GM18951 (cell line): Measurements from ENCODE around the gene SCN9A.

Experiments
- POLR2A ChIP-seq: IDR thresholded peaks from 4 replicates; pipeline ENCODE4 v1.6.1; 2011; ENCODE audit warnings: mild to moderate bottlenecking; ENCODE audit not compliant: insufficient read length, insufficient read depth; ENCODE audit errors: extremely low read depth
- in situ Hi-C: fragments of 300-500 bp; cut with MboI; formaldehyde crosslinking; loops from one replicate; pipeline ENCODE4 v1.12.0; 2022; ENCODE audit warnings: low sequenced_read_pairs, mixed read lengths, inconsistent platforms; ENCODE audit not compliant: unreplicated experiment

SCN9A gene

GRCh38 chr2:166388481-166389070 is 12.8 kb upstream of the SCN9A start:
- no peak for TF ChIP-seq POLR2A
- in situ Hi-C loops = no loop called here

DNA sequence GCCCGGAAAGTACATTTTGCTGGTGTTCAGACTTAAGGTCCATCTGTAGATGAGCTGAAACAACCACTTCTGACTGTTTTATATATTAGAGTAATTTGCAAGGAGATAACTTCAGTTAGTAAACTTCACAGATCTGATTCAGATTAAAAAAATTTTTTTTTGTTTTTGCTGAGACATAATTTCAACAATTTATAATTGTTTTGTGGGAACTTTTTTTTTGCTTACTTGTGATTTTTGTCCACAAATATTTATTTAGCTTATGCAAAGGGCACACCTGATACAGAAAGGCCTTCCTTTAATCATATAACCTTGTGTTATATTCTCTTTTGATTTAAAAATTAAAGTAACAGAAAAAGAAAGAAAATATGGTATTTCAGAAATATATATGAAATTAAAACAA is 9.6 kb upstream of the SCN9A start:
- in situ Hi-C loops = no loop called here
- TF ChIP-seq POLR2A = no peak

- TF ChIP-seq POLR2A = no peak
- in situ Hi-C loops = no loop called here
These were observed 9.0 kb upstream of the SCN9A start for GRCh38 chr2:166384774-166385173.

DNA sequence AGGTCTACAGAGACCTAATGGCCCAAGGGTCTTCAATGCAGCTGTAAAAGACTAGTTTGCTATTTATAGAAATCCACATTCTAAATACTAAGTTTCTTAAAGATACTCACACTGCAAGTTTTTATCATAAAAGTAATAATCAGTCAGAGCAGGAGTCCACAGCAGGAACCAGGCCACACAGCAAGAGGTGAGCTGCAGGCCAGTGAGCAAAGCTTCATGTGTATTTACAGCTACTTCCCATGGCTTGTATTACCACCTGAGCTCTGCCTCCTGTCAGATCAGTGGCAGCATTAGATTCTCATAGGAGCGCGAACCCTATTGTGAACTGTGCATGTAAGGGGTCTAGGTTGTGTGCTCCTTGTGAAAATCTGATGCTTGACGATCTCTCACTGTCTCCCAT is 6.7 kb upstream of the SCN9A start:
- in situ Hi-C loops = no loop called here
- no peak for TF ChIP-seq POLR2A

- in situ Hi-C loops = no loop called here
- no peak for TF ChIP-seq POLR2A
These were observed 4.9 kb upstream of the SCN9A start for GRCh38 chr2:166380615-166381014.

- in situ Hi-C loops = no loop called here
These were observed 1.1 kb upstream of the SCN9A start for GRCh38 chr2:166376873-166377272.

GRCh38 chr2:166376488-166376828 is 714 bp upstream of the SCN9A start:
- TF ChIP-seq POLR2A = no peak
- in situ Hi-C loops = no loop called here

More at GRCh38 chr2:166376873-166377272, 1.1 kb upstream of the SCN9A start:
- no peak for TF ChIP-seq POLR2A

- TF ChIP-seq POLR2A = no peak
- in situ Hi-C loops = no loop called here
These were observed 479 bp downstream of the SCN9A start for GRCh38 chr2:166375195-166375735.

DNA sequence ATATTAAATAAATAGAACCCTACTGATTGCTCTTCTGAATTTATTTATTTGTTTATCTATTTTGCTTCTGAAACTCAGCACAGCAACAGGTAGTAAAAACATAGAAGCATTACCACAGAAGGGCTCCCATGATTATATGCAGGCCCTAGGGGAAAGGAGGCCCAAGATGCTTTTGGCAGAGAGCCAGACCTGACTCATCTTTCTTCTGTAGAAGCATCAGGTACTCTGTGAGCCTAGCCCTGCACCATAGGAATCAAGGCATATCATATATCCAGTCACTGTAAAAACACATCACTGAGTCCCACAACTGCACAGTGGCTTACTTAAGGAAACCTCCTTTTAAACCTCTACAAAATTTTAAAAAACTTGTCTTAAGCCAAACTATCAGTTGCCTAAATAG is 1.8 kb downstream of the SCN9A start:
- in situ Hi-C loops = no loop called here
- TF ChIP-seq POLR2A = no peak

- no peak for TF ChIP-seq POLR2A
- in situ Hi-C loops = no loop called here
These were observed 2.2 kb downstream of the SCN9A start for GRCh38 chr2:166373539-166373938.

DNA sequence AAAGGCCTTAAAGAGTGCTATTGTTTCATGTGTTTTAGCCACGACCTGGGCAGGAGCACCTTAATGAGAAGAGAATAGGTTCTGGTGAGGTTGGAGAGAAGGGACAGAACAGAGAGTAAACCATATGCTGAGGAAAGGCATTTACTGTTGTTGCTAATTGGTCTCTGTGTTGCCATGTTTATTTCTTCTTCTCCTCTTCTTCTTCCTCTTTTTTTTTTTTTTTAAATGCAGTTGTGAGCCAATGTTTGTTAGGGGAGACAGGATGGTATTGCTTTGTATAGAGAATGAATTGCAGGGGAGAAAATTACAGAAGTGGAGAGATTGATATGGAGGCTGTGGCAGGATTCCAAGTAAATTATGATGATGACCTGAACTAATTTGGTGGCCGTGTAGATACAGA is 2.6 kb downstream of the SCN9A start:
- TF ChIP-seq POLR2A = no peak
- in situ Hi-C loops = no loop called here

GRCh38 chr2:166372046-166372445 is 3.7 kb downstream of the SCN9A start:
- TF ChIP-seq POLR2A = no peak
- in situ Hi-C loops = no loop called here

GRCh38 chr2:166365803-166366420 is 9.8 kb downstream of the SCN9A start:
- in situ Hi-C loops = no loop called here

DNA sequence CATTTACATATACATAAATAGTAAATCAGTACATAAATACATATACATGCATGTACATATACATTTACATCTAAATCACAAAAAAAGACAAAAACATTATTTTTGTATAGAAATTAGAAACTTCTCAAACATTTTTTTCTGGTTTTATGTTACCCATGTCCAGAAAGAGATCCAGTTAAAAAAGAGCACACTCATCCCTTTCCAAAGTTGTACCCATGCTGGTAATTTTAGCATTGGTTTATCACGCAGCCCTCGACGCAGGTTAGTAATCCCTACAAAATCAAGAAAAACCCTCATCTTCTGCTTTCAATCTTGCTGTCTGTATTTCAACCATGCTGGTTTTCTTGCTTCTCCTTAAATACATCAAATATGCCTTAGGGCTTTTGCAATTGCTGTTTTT is 10.5 kb downstream of the SCN9A start:
- in situ Hi-C loops = no loop called here
- TF ChIP-seq POLR2A = no peak

More at GRCh38 chr2:166365803-166366420, 9.8 kb downstream of the SCN9A start:
- TF ChIP-seq POLR2A = no peak
